ENCODE results near the gene CAND2. TPM values are rescaled to one million over a fixed set of nuclear protein-coding genes. Genes with fewer than 3 reads are reported as not detected.

CAND2 gene
- total RNA-seq, 4 donors from 2014 or later, result 9.7 to 18.0 (median 12.4) TPM

- 80 to 95% methylated on average over 1 to 3 of the region's 3 CpGs for WGBS, 2 donors
- H3K4me3 ChIP-seq (replicated peaks in 1 of 3), result no peak overlapping the region
- peaks cover 4 to 12% of the 10 kb centered on the region in 2 donors for H3K36me3 ChIP-seq
- H3K27ac ChIP-seq, result no peak overlapping the region
- intact Hi-C loops (cut with DNase I), result no loop called here
- TF ChIP-seq, protein P1, sequence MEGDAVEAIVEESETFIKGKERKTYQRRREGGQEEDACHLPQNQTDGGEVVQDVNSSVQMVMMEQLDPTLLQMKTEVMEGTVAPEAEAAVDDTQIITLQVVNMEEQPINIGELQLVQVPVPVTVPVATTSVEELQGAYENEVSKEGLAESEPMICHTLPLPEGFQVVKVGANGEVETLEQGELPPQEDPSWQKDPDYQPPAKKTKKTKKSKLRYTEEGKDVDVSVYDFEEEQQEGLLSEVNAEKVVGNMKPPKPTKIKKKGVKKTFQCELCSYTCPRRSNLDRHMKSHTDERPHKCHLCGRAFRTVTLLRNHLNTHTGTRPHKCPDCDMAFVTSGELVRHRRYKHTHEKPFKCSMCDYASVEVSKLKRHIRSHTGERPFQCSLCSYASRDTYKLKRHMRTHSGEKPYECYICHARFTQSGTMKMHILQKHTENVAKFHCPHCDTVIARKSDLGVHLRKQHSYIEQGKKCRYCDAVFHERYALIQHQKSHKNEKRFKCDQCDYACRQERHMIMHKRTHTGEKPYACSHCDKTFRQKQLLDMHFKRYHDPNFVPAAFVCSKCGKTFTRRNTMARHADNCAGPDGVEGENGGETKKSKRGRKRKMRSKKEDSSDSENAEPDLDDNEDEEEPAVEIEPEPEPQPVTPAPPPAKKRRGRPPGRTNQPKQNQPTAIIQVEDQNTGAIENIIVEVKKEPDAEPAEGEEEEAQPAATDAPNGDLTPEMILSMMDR (IDR thresholded peaks at IDR 0.05), result no peak
- no peak for TF ChIP-seq POLR2A (IDR thresholded peaks at IDR 0.05)
- DNase-seq, result no peak
- H3K9me3 ChIP-seq, result no peaks in the 10 kb centered on the region
- no peaks in the 10 kb centered on the region for H3K27me3 ChIP-seq
- H3K4me1 ChIP-seq, result peaks cover 8% of the 10 kb centered on the region in 2 donors
Measured at GRCh38 chr3:12812812-12813211, 16.3 kb downstream of the CAND2 start.

DNA sequence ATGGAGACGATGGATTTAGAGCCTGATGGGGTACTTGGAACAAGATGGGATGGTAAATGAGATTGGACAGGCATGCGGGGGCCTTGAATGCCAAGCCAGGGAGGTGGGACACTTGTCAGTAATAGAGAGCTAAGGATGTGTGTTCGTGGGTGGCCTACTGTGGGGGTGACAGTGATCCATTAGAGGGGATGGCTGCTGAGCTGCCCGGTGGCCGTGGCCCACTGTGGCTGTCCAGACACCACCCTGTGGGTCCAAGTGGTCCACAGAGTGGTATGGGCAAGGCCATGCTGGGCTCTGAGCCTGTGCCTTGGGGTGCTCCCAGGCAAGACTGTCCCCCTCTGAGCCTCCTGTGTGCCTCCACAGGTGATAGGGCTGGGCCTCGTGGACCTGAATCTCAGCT, 17.5 kb downstream of the CAND2 start:
- no peak overlapping the region for H3K4me3 ChIP-seq (replicated peaks in 1 of 3)
- no peak for TF ChIP-seq POLR2A (IDR thresholded peaks at IDR 0.05)
- TF ChIP-seq, protein P1 (IDR thresholded peaks at IDR 0.05), result no peak
- DNase-seq, result no peak
- H3K9me3 ChIP-seq, result no peaks in the 10 kb centered on the region
- 86 to 91% methylated on average over 6 of the region's 6 CpGs for WGBS, 2 donors
- H3K4me1 ChIP-seq, result peaks cover 7 to 8% of the 10 kb centered on the region in 2 donors
- no peak overlapping the region for H3K27ac ChIP-seq
- no peaks in the 10 kb centered on the region for H3K27me3 ChIP-seq
- H3K36me3 ChIP-seq, result peaks cover 4 to 12% of the 10 kb centered on the region in 2 donors
- intact Hi-C loops (cut with DNase I), result no loop called here

- 93% methylated on average over 17 to 24 of the region's 24 CpGs for WGBS, 2 donors
- no peak for DNase-seq
- intact Hi-C loops (cut with DNase I), result no loop called here
Measured at GRCh38 chr3:12815078-12815477, 18.6 kb downstream of the CAND2 start.

DNA sequence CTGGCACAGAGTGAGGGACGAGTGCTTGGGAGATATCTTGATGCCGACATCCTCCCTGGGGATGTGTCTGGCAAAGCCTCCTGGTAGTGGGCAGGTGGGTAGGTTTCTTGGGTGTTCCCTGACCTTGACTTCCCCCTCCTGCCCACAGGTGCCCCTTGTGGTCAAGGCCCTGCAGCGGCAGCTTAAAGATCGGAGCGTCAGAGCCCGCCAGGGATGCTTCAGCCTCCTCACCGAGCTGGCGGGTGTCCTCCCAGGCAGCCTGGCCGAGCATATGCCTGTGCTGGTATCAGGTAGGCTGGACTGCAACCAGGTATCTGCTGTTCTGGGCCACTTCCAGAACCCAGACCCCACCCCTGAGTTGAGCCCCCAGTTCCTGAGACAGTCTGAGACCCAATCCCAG, 19.2 kb downstream of the CAND2 start:
- peaks cover 4 to 12% of the 10 kb centered on the region in 2 donors for H3K36me3 ChIP-seq
- peaks cover 0 to under 1% of the 10 kb centered on the region in 2 donors for H3K4me1 ChIP-seq
- no peak overlapping the region for H3K4me3 ChIP-seq (replicated peaks in 1 of 3)
- WGBS, 2 donors, result 81 to 87% methylated on average over 8 to 9 of the region's 9 CpGs
- DNase-seq, result no peak
- H3K27ac ChIP-seq, result no peak overlapping the region
- TF ChIP-seq, protein P1 (IDR thresholded peaks at IDR 0.05), result no peak
- no peak for TF ChIP-seq POLR2A (IDR thresholded peaks at IDR 0.05)
- intact Hi-C loops (cut with DNase I), result no loop called here
- H3K27me3 ChIP-seq, result no peaks in the 10 kb centered on the region
- H3K9me3 ChIP-seq, result no peaks in the 10 kb centered on the region

More at GRCh38 chr3:12815078-12815477, 18.6 kb downstream of the CAND2 start:
- Histone ChIP-seq H3K4me3 (replicated peaks in 1 of 3) (no peak overlapping the region), H3K9me3 (no peaks in the 10 kb centered on the region), H3K36me3 (peaks cover 4 to 12% of the 10 kb centered on the region in 2 donors), H3K27ac (no peak overlapping the region), H3K4me1 (peaks cover 0 to 3% of the 10 kb centered on the region in 2 donors), H3K27me3 (no peaks in the 10 kb centered on the region)
- TF ChIP-seq POLR2A (IDR thresholded peaks at IDR 0.05), result no peak
- TF ChIP-seq, protein P1 (IDR thresholded peaks at IDR 0.05), result no peak

DNA sequence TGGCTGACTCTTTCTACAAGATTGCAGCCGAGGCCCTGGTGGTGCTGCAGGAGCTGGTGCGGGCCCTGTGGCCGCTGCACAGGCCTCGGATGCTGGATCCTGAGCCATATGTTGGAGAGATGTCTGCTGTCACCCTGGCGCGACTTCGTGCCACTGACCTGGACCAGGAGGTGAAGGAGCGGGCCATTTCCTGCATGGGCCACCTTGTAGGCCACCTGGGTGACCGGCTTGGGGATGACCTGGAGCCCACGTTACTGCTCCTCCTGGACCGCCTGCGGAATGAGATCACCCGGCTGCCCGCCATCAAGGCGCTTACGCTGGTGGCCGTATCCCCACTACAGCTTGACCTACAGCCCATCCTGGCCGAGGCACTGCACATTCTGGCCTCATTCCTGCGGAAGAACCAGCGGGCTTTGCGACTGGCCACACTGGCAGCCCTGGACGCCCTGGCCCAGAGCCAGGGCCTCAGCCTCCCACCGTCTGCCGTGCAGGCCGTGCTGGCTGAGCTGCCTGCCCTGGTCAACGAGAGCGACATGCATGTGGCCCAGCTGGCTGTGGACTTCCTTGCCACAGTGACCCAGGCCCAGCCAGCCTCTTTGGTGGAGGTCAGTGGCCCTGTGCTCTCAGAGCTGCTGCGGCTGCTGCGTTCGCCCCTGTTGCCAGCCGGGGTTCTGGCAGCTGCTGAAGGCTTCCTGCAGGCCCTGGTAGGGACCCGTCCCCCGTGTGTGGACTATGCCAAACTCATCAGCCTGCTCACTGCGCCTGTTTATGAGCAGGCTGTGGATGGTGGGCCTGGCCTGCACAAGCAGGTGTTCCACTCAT, 20.3 kb downstream of the CAND2 start:
- Histone ChIP-seq H3K27me3 (no peaks in the 10 kb centered on the region), H3K27ac (no peak overlapping the region), H3K4me3 (replicated peaks in 1 of 3) (no peak overlapping the region), H3K9me3 (no peaks in the 10 kb centered on the region), H3K36me3 (peaks cover 4 to 12% of the 10 kb centered on the region in 2 donors), H3K4me1 (no peaks in the 10 kb centered on the region)
- no peak for DNase-seq
- intact Hi-C loops (cut with DNase I), result no loop called here
- WGBS, 2 donors, result 82 to 98% methylated on average over 4 to 9 of the region's 34 CpGs
- TF ChIP-seq, protein P1 (IDR thresholded peaks at IDR 0.05), result no peak
- TF ChIP-seq POLR2A (IDR thresholded peaks at IDR 0.05), result no peak

Data from thyroid gland (tissue), 4 donors.